Smooth muscle cell (in vitro differentiated cells): ENCODE data around the gene SRRM3. TPM values are rescaled to one million over a fixed set of nuclear protein-coding genes. Genes with fewer than 3 reads are reported as not detected.
A peak's percentile ranks its signal among the peaks of the same experiment; 100 is the strongest.

Source experiments
- DNase-seq: peaks from one replicate; lab custom pipeline; 2025; ENCODE audit not compliant: unreplicated experiment; lab: John Stamatoyannopoulos, UW
- H2AFZ ChIP-seq: fragments of 200-600 bp; sonication (generic); 2 replicates; pipeline ENCODE4 v1.6.0; 2016; ENCODE audit warnings: antibody characterized with exemption, low read depth, mild to moderate bottlenecking
- H3F3A ChIP-seq: fragments of 200-600 bp; sonication (generic); 2 replicates; pipeline ENCODE4 v1.6.0; 2017; ENCODE audit warnings: antibody characterized with exemption, low read depth
- H3K27ac ChIP-seq: fragments of 200-600 bp; sonication (generic); 2 replicates; pipeline ENCODE4 v1.5.1; 2016; ENCODE audit warnings: low read depth, mild to moderate bottlenecking
- H3K27me3 ChIP-seq: fragments of 200-600 bp; sonication (generic); 2 replicates; pipeline ENCODE4 v1.6.1; 2016; ENCODE audit warnings: low read depth, mild to moderate bottlenecking
- H3K36me3 ChIP-seq: fragments of 200-600 bp; sonication (generic); 2 replicates; pipeline ENCODE4 v1.5.1; 2016; ENCODE audit warnings: low read depth
- H3K4me1 ChIP-seq: fragments of 200-600 bp; sonication (generic); 2 replicates; pipeline ENCODE4 v1.5.1; 2016; ENCODE audit warnings: low read depth
- H3K4me2 ChIP-seq: fragments of 200-600 bp; sonication (generic); 2 replicates; pipeline ENCODE4 v1.6.0; 2016; ENCODE audit warnings: mild to moderate bottlenecking
- H3K4me3 ChIP-seq: fragments of 200-600 bp; sonication (generic); 2 replicates; pipeline ENCODE4 v1.5.1; 2016; ENCODE audit warnings: mild to moderate bottlenecking
- H3K79me2 ChIP-seq: fragments of 200-600 bp; sonication (generic); 2 replicates; pipeline ENCODE4 v1.6.0; 2016; ENCODE audit warnings: low read depth, mild to moderate bottlenecking
- H3K9ac ChIP-seq: fragments of 200-600 bp; sonication (generic); 2 replicates; pipeline ENCODE4 v1.6.0; 2016; ENCODE audit warnings: low read depth
- H3K9me3 ChIP-seq: fragments of 200-600 bp; sonication (generic); replicated peaks from 2 replicates; pipeline ENCODE4 v1.5.1; 2016; ENCODE audit warnings: low read depth
- H4K20me1 ChIP-seq: fragments of 200-600 bp; sonication (generic); 2 replicates; pipeline ENCODE4 v1.6.0; 2016; ENCODE audit warnings: low read depth
- CTCF ChIP-seq: fragments of 200-600 bp; sonication (generic); IDR thresholded peaks from 2 replicates; pipeline ENCODE4 v1.5.1; 2017; ENCODE audit warnings: borderline replicate concordance, mild to moderate bottlenecking, antibody characterized with exemption; ENCODE audit not compliant: insufficient read depth, poor library complexity, severe bottlenecking
- WGBS: methylation state at CpG from one replicate; pipeline ENCODE4 v1.1.7; 2016; ENCODE audit warnings: low lambda C conversion rate; 5-methylcytosine and 5-hydroxymethylcytosine counted together
- polyA plus RNA-seq: library from polyadenylated mRNA; unstranded; fragments of >200 nt; fragmentation: Nextera tagmentation; extraction: Ambion mirVana; gene quantifications from 2 replicates; pipeline ENCODE4 v1.2.1, GENCODE V29; 2016
- total RNA-seq: library from RNA; depleted of rRNA; stranded (reverse); fragments of >200 nt; gene quantifications from 2 replicates; pipeline ENCODE4 v1.2.3, GENCODE V29; 2014

Gene SRRM3
- total and polyA plus RNA-seq, 2 experiments from 2014 or later, result 3.6 to 10.9 TPM

DNA sequence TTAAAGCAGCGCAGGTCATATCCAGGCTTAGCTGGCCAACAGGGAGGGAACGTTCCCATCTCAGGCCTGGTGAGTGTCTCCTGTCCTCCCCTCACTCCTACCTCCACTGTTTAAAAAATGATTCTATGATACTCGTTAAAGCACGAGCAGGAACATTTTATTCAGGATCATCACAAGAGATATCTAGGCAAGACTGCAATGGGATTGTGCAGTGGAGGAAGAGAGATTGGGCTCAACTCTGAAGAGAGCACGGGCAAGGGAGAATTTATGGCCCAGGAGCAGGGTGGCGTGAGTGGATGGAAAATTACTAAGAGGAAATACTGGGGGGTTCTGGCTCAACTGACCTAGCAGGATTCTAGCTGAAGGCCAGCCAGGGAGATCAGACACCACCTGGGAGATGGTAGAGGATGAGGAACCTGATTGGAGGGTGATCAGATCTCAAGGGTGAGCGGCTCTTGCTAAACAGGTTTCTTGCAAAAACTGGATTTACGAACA is 91.8 kb downstream of the SRRM3 start:
- 70% methylated on average over 8 of the region's 8 CpGs for WGBS
- no peak overlapping the region for H2AFZ ChIP-seq
- H3K9me3 ChIP-seq, result no peaks in the 10 kb centered on the region
- H3K27ac ChIP-seq, result peak overlapping the region; percentile 97
- no peaks in the 10 kb centered on the region for H3K79me2 ChIP-seq
- peaks cover 30% of the 10 kb centered on the region for H3F3A ChIP-seq
- no peaks in the 10 kb centered on the region for H3K36me3 ChIP-seq
- no peaks in the 10 kb centered on the region for H3K4me1 ChIP-seq
- DNase-seq, result no peak
- TF ChIP-seq CTCF, result no peak
- H3K9ac ChIP-seq, result no peak overlapping the region
- no peaks in the 10 kb centered on the region for H4K20me1 ChIP-seq
- peak overlapping the region; percentile 73 for H3K4me2 ChIP-seq
- no peak overlapping the region for H3K4me3 ChIP-seq
- no peaks in the 10 kb centered on the region for H3K27me3 ChIP-seq

GRCh38 chr7:76294344-76295024 is 92.8 kb downstream of the SRRM3 start:
- DNase-seq, result peak; percentile 66
- Histone ChIP-seq H3K79me2 (no peaks in the 10 kb centered on the region), H3K9ac (peak overlapping the region; percentile 82), H3K36me3 (no peaks in the 10 kb centered on the region), H3K27ac (peak overlapping the region; percentile 97), H3K4me2 (peak overlapping the region; percentile 73), H3K4me3 (no peak overlapping the region), H4K20me1 (no peaks in the 10 kb centered on the region), H3K4me1 (no peaks in the 10 kb centered on the region), H3K27me3 (no peaks in the 10 kb centered on the region), H2AFZ (no peak overlapping the region), H3K9me3 (no peaks in the 10 kb centered on the region), H3F3A (peaks cover 30% of the 10 kb centered on the region)
- no peak for TF ChIP-seq CTCF
- 25% methylated on average over 19 of the region's 20 CpGs for WGBS

DNA sequence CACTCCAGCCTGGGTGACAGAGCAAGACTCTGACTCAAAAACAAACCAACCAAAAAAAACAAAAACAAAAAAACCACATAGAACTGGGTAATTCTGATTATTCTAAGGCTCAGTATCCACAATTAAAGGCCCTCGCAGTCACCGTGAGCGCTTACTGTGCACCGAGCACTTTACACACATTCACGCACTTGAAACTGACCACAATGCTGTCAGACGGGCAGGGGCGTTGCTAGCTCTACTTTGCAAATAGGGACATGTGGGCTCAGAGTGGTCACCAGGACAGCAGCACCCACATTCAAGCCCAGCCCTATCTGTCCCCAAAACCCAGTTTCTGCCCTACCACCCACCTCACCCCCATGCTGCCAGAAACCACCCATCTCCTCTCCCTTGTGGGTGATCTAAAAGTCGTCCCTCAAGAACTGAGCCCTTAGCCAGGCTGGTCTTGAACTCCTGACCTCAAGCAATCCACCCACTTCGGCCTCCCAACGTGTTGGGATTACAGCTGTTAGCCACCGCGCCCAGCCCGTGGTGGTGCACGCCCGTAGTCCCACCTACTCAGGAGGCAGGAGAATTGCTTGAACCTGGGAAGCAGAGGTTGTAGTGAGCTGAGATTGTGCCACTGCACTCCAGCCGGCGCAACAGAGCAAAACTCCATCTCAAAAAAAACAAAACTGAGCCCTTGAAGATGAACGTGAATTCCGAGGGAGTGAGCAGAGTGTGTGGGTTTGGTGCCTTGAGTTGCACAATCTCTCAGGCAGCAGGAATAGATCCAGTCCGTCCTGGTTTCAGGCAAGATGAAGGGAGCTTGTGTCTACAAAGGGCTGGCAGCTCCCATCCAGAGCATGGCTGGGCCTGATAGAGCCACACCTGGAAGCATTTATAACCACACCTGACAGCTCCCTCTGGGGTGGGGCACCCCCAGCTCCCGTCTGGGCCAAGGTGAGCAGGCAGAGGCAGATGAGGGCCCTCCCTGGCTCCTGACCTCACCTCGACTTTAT is 95.3 kb downstream of the SRRM3 start:
- TF ChIP-seq CTCF, result no peak
- Histone ChIP-seq H2AFZ (no peak overlapping the region), H3K4me1 (no peaks in the 10 kb centered on the region), H3K4me3 (no peak overlapping the region), H3K79me2 (no peaks in the 10 kb centered on the region), H3K27ac (peak overlapping the region; percentile 46), H3K4me2 (peak overlapping the region; percentile 56), H3K9me3 (no peaks in the 10 kb centered on the region), H3F3A (peaks cover 30% of the 10 kb centered on the region), H3K27me3 (no peaks in the 10 kb centered on the region), H3K9ac (no peak overlapping the region), H3K36me3 (no peaks in the 10 kb centered on the region), H4K20me1 (no peaks in the 10 kb centered on the region)
- DNase-seq, result no peak
- WGBS, result 41% methylated on average over 22 of the region's 22 CpGs
